MCF 10A (cell line): ENCODE measurements around the gene EIF4E1B. TPM values are rescaled to one million over a fixed set of nuclear protein-coding genes. Genes with fewer than 3 reads are reported as not detected.

Experiments
- BruUV-seq: library from RNA; stranded (reverse); fragments of 400-500 nt; replicated peaks from 2 replicates; lab custom pipeline; 2021; lab: Mats Ljungman, UMichigan
- CTCF ChIA-PET: fragments of 300-600 bp; sonication (Branson Sonifier 250); formaldehyde crosslinking; extraction: SDS; loops from one replicate; lab custom pipeline; 2021; ENCODE audit warnings: antibody characterized with exemption, inconsistent platforms; lab: Yijun Ruan, JAX
- POLR2A ChIA-PET: fragments of 300-600, 350-650 bp; sonication (Branson Sonifier 250); formaldehyde crosslinking; extraction: SDS; loops from one replicate; lab custom pipeline; 2020; ENCODE audit warnings: antibody characterized with exemption, inconsistent platforms; lab: Yijun Ruan, JAX
- DNase-seq: peaks from one replicate; pipeline ENCODE4 v3.0.0-alpha.2; 2018; ENCODE audit not compliant: unreplicated experiment
- H3K27ac Mint-ChIP-seq: one replicate; pipeline ENCODE4 v1.8.0; 2022; ENCODE audit warnings: mild to moderate bottlenecking, low read depth, mixed read lengths; ENCODE audit not compliant: unreplicated experiment
- H3K27me3 Mint-ChIP-seq: one replicate; pipeline ENCODE4 v1.8.0; 2022; ENCODE audit warnings: mixed read lengths; ENCODE audit not compliant: insufficient read depth, unreplicated experiment
- H3K36me3 Mint-ChIP-seq: one replicate; pipeline ENCODE4 v1.8.0; 2022; ENCODE audit warnings: mild to moderate bottlenecking, moderate library complexity, mixed read lengths; ENCODE audit not compliant: insufficient read depth, unreplicated experiment
- H3K4me1 Mint-ChIP-seq: one replicate; pipeline ENCODE4 v1.8.0; 2022; ENCODE audit warnings: mixed read lengths; ENCODE audit not compliant: insufficient read depth, unreplicated experiment
- H3K4me3 Mint-ChIP-seq: one replicate; pipeline ENCODE4 v1.8.0; 2022; ENCODE audit warnings: mild to moderate bottlenecking, moderate library complexity, mixed read lengths; ENCODE audit not compliant: unreplicated experiment
- H3K9me3 Mint-ChIP-seq: one replicate; pipeline ENCODE4 v1.8.0; 2022; ENCODE audit warnings: mixed read lengths; ENCODE audit not compliant: unreplicated experiment
- intact Hi-C: fragments of 100-400 bp; cut with micrococcal nuclease; formaldehyde crosslinking; loops from 2 replicates; pipeline ENCODE4 v1.14.1; 2022
- total RNA-seq: library from RNA; stranded (reverse); gene quantifications from 2 replicates; pipeline ENCODE4 v1.2.3, GENCODE V29; 2022
- TF ChIP-seq, protein P1 (sequence below): fragments of 200-600 bp; IDR thresholded peaks from one replicate; pipeline ENCODE4 v1.8.0; 2022; ENCODE audit warnings: antibody characterized with exemption, mild to moderate bottlenecking; ENCODE audit not compliant: unreplicated experiment

The EIF4E1B gene
- total RNA-seq, 1 experiment from 2014 or later: not detected

DNA sequence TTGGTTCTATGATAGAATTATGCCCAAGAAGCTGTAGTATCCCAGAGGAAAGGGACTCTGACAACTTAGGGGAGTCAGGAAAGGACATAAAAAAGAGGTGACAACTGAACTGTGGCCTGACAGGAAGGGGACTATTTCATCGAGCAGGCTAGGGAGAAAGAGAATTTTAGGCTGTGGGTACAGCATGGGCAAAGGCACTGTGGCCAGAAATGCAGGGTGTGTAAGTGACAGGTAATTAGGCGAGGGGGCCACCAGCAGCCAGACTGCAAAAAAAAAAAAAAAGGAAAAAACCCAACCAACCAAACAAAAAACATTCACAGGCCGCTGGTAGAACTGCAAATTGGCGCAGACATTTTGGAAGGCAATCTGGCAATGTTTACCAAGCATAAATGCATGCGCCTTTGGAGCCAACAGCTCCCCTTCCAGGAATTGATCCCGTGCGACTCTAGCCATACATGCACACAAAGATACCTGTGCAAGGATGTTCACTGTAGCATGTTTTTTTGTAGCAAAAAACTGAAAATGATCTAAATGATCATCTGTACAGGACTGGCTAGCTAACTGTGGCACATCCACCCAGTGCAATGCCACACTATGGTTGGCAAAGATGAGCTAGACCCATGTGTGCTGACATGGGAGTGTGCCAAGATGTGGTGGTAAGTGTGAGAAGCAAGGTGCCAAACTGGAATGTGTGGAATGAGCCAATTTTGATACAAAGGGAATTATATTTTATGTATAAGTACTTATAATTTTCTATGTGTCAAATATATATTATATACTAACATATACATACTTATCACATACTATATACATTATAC, 1.1 kb downstream of the EIF4E1B start:
- BruUV-seq: no TSS peak
- peaks cover 7% of the 10 kb centered on the region for H3K9me3 Mint-ChIP-seq
- TF ChIP-seq, protein P1, sequence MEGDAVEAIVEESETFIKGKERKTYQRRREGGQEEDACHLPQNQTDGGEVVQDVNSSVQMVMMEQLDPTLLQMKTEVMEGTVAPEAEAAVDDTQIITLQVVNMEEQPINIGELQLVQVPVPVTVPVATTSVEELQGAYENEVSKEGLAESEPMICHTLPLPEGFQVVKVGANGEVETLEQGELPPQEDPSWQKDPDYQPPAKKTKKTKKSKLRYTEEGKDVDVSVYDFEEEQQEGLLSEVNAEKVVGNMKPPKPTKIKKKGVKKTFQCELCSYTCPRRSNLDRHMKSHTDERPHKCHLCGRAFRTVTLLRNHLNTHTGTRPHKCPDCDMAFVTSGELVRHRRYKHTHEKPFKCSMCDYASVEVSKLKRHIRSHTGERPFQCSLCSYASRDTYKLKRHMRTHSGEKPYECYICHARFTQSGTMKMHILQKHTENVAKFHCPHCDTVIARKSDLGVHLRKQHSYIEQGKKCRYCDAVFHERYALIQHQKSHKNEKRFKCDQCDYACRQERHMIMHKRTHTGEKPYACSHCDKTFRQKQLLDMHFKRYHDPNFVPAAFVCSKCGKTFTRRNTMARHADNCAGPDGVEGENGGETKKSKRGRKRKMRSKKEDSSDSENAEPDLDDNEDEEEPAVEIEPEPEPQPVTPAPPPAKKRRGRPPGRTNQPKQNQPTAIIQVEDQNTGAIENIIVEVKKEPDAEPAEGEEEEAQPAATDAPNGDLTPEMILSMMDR: no peak
- no peaks in the 10 kb centered on the region for H3K36me3 Mint-ChIP-seq
- peaks cover 18% of the 10 kb centered on the region for H3K4me1 Mint-ChIP-seq
- POLR2A ChIA-PET: no interaction called here
- CTCF ChIA-PET: interaction anchor here (0.9 to 1.8 kb wide), 5 partner anchors 15 to 58 kb away, joined by 3 to 8 read pairs (median 5); no protein-coding TSS in a partner anchor
- no peak for DNase-seq
- H3K4me3 Mint-ChIP-seq: no peak overlapping the region
- intact Hi-C loops: no loop called here
- no peak overlapping the region for H3K27ac Mint-ChIP-seq
- peaks cover 45% of the 10 kb centered on the region for H3K27me3 Mint-ChIP-seq

DNA sequence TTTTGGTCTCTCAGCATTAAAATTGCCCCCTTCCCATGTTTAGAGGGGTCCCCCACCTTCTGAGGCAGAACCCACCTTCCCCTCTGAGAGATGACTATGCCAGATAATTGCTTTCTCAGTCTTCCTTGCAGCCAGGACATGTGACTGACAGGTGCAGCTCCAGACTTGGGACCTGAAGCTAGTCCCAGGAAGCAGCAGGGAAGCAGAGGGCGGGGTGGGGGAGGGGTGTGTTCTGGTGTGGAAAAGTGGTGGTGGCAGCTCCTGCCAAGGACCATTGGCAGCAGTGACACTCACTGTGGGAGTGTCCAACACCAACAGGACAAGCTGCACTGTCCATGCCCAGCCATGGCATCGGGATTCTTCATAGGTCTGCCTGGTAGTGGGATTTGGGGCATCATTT, 2.3 kb downstream of the EIF4E1B start:
- TF ChIP-seq, protein P1: no peak
- CTCF ChIA-PET: interaction anchor here (0.7 to 0.8 kb wide), 2 partner anchors 23 to 28 kb away, joined by 3 read pairs; no protein-coding TSS in a partner anchor
- BruUV-seq: no TSS peak
- Mint-ChIP-seq H3K9me3 (peaks cover 7% of the 10 kb centered on the region), H3K4me1 (peaks cover 11% of the 10 kb centered on the region), H3K27me3 (peaks cover 45% of the 10 kb centered on the region), H3K36me3 (no peaks in the 10 kb centered on the region), H3K27ac (no peak overlapping the region), H3K4me3 (no peak overlapping the region)
- no peak for DNase-seq
- POLR2A ChIA-PET: interaction anchor here (0.7 kb wide), 1 partner anchor 14 kb away, joined by 4 read pairs; the partner anchor contains the start of gene TSPAN17
- intact Hi-C loops: no loop called here

DNA sequence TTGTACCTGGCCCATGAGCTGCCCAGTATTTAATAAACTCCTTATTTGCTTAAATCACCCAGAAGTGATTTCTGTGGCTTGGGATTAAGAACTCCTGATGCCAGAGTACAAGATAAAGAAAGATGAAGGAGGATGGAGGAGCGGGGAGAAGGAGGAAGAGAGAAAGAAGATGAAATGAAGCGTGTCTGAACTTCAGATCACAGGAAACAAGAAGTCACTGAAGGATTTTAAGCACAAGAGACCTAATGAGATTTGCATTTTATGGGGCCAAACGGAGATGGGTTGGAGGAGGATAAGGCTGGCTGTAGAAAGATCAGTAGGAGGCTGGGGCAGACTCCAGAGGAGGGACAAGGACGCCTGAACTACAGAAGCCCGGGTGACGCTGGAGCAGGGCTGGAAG, 3.1 kb downstream of the EIF4E1B start:
- Mint-ChIP-seq H3K27me3 (peaks cover 45% of the 10 kb centered on the region), H3K4me3 (no peak overlapping the region), H3K36me3 (no peaks in the 10 kb centered on the region), H3K4me1 (peaks cover 11% of the 10 kb centered on the region), H3K27ac (no peak overlapping the region), H3K9me3 (peaks cover 7% of the 10 kb centered on the region)
- BruUV-seq: no TSS peak
- intact Hi-C loops: no loop called here
- TF ChIP-seq, protein P1: no peak
- CTCF ChIA-PET: interaction anchor here (0.6 to 0.9 kb wide), 4 partner anchors 11 to 50 kb away, joined by 3 to 4 read pairs (median 3); partner anchors contain the start of gene TSPAN17
- DNase-seq: no peak
- POLR2A ChIA-PET: interaction anchor here (0.7 kb wide), 1 partner anchor 13 kb away, joined by 4 read pairs; the partner anchor contains the start of gene TSPAN17

DNA sequence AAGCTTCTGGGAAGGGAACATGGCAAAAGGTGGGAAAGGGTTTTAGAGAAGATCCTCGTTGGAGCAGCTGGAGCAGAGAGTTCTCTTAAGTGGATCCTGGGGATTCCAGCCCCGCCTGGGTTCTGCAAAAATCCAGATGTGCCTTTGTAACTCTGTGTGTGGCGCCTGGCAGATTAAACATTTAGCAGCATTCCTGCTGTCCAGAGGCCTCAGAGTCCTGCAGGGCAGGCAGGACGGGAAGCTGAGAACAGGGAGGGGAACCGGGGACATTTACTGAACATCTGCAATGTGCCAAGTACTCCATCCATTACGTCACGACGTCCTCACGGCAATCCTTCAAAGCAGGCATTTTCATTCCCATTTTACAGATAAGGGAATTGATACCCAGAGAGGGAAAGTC, 6.0 kb downstream of the EIF4E1B start:
- no peak overlapping the region for H3K27ac Mint-ChIP-seq
- peaks cover 7% of the 10 kb centered on the region for H3K9me3 Mint-ChIP-seq
- DNase-seq: no peak
- H3K4me1 Mint-ChIP-seq: peaks cover 11% of the 10 kb centered on the region
- H3K4me3 Mint-ChIP-seq: no peak overlapping the region
- TF ChIP-seq, protein P1: no peak
- H3K27me3 Mint-ChIP-seq: peaks cover 32% of the 10 kb centered on the region
- BruUV-seq: no TSS peak
- no peaks in the 10 kb centered on the region for H3K36me3 Mint-ChIP-seq
- CTCF ChIA-PET: interaction anchor here (1.8 to 2.3 kb wide), 2 partner anchors 24 to 62 kb away, joined by 6 to 11 read pairs; no protein-coding TSS in a partner anchor
- POLR2A ChIA-PET: no interaction called here
- intact Hi-C loops: no loop called here
